Right renal cortex interstitium (tissue), 3 donors: Measurements from ENCODE around the gene CDC42EP5. TPM values are rescaled to one million over a fixed set of nuclear protein-coding genes. Genes with fewer than 3 reads are reported as not detected.
"Not testable (repeated sequence)": the region's sequence is repeated elsewhere in the genome, so short reads cannot be mapped to it uniquely, and the experiment has no call there.

Experiments used
- DNase-seq, 3 donors: peaks; one replicate each; pipeline ENCODE4 v3.0.0-alpha.2; 2013; ENCODE audit warnings: low read depth in 3 of 3, low spot score in 2 of 3
- polyA plus RNA-seq, 3 donors: library from polyadenylated mRNA; unstranded; fragments of 120-200 nt; gene quantifications; one replicate each; pipeline ENCODE4 v1.2.1, GENCODE V29; 2013; ENCODE audit not compliant: insufficient read length in 3 of 3

CDC42EP5 gene
- polyA plus RNA-seq: 10 to 100 TPM; 20.2 to 22.0 (median 21.7) TPM

- peak in 2 of 3 donors; percentile 69 to 79 for DNase-seq
These were observed at the start of gene CDC42EP5 for GRCh38 chr19:54473071-54473891. Gene CDC42EP5, minus strand, starts transcription at chr19:54473296. Its CDS starts 7,749 bp downstream, at chr19:54465547.

GRCh38 chr19:54521860-54522513 lies 48.9 kb upstream of the CDC42EP5 start:
- DNase-seq: no peak

GRCh38 chr19:54521022-54521859 lies 48.1 kb upstream of the CDC42EP5 start:
- no peak for DNase-seq

GRCh38 chr19:54518844-54519243 lies 45.7 kb upstream of the CDC42EP5 start:
- DNase-seq: no peak

GRCh38 chr19:54517483-54517882 lies 44.4 kb upstream of the CDC42EP5 start:
- peak; percentile 53 to 75 (median 63) for DNase-seq

- DNase-seq: no peak
These were observed 42.1 kb upstream of the CDC42EP5 start for GRCh38 chr19:54515156-54515555.

- not testable (repeated sequence) for DNase-seq
These were observed 36.3 kb upstream of the CDC42EP5 start for GRCh38 chr19:54509200-54509940.

- not testable (repeated sequence) for DNase-seq
These were observed 35.4 kb upstream of the CDC42EP5 start for GRCh38 chr19:54508487-54508886.

GRCh38 chr19:54507824-54508223 lies 34.7 kb upstream of the CDC42EP5 start:
- no peak for DNase-seq

- not testable (repeated sequence) for DNase-seq
These were observed 34.1 kb upstream of the CDC42EP5 start for GRCh38 chr19:54507038-54507717.

- no peak for DNase-seq
These were observed 33.0 kb upstream of the CDC42EP5 start for GRCh38 chr19:54506079-54506478.

- DNase-seq: not testable (repeated sequence)
These were observed 32.4 kb upstream of the CDC42EP5 start for GRCh38 chr19:54505542-54505941.

- DNase-seq: no peak
These were observed 29.5 kb upstream of the CDC42EP5 start, which contains the start of gene LAIR2 for GRCh38 chr19:54502518-54503048. Gene LAIR2, plus strand, starts transcription at chr19:54502831. Its CDS starts 88 bp downstream, at chr19:54502919.

- not testable (repeated sequence) for DNase-seq
These were observed 25.3 kb upstream of the CDC42EP5 start for GRCh38 chr19:54498451-54498772.

- not testable (repeated sequence) for DNase-seq
These were observed 24.8 kb upstream of the CDC42EP5 start for GRCh38 chr19:54497747-54498450.

GRCh38 chr19:54495284-54495683 lies 22.2 kb upstream of the CDC42EP5 start:
- DNase-seq: not testable (repeated sequence)

- no peak for DNase-seq
These were observed 21.0 kb upstream of the CDC42EP5 start for GRCh38 chr19:54493967-54494585.

- DNase-seq: not testable (repeated sequence)
These were observed 20.0 kb upstream of the CDC42EP5 start for GRCh38 chr19:54493056-54493455.
